Measurements from ENCODE around the gene FTL.

The FTL gene

DNA sequence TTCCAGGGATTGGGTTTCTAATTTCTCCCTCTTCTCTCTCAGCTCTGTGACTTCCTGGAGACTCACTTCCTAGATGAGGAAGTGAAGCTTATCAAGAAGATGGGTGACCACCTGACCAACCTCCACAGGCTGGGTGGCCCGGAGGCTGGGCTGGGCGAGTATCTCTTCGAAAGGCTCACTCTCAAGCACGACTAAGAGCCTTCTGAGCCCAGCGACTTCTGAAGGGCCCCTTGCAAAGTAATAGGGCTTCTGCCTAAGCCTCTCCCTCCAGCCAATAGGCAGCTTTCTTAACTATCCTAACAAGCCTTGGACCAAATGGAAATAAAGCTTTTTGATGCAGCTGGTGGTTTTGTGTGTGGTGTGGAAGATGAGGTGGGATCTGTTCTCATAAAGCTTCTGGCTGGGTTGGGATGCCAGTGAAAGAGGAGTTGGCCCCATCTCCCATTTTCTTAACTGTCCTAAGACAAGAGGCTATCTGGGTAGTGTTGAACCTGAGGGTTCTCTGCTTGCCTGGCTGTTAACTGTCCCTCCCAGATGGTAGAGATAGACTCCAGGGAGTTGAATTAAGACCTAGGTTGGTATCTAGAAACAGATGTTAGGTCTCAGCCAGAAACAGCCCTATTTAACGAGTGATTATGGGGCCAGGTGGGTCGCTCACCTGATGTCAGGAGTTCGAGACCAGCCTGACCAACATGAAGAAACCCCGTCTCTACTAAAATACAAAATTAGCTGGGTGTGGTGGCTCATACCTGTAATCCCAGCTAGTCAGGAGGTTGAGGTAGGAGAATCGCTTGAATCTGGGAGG lies 1.6 kb downstream of the FTL start:
- DNase-seq: no peak

DNA sequence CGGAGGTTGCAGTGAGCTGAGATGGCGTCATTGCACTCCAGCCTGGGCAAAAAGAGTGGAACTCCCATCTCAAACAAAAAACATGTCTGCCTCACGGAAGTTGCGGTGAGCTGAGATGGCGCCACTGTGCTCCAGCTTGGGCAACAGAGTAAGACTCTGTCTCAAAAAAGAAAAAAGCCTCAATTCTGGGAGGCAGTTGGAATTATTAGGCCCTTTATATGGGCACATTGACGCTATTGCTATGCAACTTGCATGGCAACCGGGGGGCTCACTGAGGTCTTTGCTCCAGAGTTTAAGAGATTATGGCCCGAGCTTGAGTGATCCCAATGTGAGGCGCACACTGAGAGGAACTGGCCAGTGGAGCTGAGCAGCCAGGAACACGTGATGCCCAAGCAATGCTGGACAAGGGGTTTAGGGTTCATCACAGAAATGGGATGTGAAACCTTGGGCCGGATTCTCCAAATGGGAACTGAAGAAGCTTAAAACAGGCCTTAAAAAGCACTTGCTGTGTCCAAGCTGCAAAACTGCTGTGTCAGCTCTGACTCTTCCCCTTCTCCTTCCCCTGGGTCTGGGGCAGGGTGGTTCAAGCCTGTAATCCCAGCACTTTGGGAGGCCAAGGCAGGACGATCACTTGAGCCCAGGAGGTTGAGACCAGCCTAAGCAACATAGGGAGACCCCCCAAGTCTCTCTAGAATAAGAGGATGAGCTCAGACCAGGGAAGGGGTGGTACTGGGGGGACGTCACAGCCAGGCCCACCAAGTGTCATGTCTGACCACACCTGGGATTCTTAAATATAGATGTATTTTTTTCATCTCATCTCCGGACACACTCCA lies 2.5 kb downstream of the FTL start:
- no peak for DNase-seq

DNA sequence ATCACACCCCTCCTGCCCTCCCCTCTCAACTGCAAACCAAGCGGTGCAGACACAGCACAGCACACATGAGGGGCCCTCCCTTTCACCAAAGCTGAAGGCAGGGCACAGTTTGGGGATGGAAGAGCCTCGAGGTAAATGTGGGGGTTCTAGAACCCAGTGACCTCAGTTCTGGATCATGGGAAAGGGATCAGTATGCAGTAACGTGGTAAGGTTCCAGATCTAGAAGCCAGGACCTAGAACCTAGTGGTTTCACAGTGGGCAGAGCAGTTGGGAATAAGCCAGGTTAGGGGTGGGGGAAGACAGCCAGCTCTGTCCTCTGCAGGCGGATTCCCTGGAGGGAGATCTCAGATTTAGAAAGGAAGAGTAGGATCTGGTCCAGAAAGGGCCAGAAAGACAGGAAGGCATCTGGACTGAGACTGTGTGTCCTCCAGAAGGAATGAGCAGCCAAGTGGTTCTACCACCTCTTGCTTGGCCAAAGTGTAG lies 3.1 kb downstream of the FTL start:
- no peak for DNase-seq

DNA sequence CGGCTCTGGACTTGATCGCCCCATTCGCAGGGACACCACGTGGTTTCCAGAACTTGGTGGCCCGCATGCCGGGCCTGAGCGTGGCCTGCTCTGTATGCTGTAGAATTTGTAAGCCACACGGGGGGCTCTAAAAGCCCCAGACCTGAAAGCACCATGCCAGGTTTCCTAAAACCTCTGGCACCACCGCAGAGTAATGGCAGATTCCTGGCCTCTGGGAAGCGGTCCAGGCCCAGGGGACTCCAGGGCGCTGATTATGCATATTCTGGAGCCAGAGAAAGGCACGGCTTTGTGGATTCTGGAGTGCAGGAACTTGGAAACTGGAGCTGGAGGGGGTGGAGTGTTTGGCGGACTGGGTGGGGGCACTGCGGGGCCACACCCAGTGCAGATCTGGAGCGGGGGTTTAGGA lies 3.7 kb downstream of the FTL start:
- DNase-seq: no peak

DNA sequence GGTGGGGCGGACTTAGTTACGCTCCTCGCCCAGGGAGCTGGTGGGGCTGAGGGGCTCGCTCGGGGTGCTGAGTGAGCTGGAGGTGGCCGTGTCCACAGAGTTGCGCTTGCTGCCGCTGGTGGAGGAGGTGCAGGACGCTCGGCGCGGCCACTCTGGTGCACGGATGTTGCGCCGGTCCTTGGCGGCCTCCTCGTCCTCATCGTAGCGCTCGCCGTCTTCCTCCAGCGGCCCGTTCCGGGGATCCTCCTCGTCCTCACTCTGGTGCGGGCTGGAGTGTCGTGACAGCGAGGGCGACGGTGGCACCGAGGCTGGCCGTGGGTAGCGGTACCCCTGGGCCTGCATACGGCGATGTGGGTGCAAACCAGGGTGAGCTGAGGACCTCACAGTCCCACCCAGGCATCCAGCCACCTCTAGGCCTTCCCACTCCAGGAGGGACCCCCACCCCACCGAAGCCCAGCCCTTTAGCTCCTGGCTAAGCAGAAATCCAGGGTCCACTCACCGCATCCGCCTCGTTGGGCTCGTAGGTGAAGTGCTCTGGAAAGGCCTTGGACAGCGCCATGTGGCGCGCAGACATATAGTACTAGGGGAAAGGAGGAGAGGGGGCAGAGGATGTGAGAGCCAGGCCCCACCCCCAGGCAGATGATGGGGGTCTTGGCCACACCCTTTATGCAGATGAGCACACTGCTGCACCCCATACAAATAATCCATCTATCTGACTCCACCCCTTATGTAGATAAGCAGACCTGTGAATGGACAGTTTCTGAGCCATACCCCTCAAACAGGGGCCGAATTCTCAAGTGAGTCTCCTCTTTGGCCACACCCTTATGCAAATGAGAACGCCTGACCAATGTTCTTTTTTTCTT lies 4.4 kb downstream of the FTL start:
- DNase-seq: no peak

DNA sequence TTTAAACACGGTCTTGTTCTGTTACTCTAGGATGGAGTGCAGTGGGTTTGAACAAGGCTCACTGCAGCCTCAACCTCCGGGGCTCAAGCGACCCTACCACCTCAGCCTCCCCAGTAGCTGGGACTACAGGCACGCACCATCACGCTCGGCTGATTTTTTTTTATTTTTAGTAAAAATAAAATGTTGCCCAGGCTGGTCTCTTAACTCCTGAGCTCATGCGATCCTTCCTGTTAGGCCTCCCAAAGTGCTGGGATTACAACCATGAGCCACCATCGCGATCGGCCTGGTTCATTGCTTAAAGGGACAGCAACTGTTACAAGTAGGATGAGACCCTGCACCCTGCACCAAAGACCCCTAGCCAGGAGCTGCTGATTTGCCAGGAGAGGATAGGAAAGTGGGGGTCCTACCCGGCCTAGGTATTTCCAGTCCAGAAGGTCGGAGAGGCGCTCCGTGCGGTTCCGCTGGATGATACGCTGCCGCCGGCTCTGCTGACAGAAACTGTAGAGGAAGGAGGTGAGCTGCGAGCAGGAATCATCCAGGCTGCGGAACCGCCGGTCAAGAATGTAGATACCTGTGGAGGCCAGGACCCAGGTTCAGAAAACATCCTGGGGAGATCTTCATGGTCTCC lies 5.1 kb downstream of the FTL start:
- DNase-seq: no peak

DNA sequence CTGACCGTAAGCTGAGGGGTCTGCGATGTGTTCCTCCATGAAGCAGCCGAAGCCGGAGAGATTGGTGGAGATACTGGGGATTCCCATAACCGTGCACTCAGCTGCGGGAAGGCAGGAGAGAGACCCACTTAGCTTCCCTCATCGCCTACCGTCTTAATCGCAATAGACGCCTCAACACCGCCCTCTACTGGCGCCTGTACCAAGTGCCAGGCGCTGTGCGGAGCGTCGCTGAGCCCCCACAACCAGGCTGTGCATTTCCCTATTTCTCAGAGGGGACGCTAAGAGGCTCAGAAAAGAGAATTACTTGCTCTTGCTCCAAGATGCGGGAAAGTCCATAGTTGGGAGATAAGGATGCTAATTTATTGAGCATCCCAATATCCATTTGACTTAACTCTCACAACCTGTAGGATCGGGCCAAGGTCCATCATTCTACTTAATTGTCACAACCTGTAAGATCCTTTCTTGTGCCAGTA lies 5.8 kb downstream of the FTL start:
- peak; percentile 88 for DNase-seq

DNA sequence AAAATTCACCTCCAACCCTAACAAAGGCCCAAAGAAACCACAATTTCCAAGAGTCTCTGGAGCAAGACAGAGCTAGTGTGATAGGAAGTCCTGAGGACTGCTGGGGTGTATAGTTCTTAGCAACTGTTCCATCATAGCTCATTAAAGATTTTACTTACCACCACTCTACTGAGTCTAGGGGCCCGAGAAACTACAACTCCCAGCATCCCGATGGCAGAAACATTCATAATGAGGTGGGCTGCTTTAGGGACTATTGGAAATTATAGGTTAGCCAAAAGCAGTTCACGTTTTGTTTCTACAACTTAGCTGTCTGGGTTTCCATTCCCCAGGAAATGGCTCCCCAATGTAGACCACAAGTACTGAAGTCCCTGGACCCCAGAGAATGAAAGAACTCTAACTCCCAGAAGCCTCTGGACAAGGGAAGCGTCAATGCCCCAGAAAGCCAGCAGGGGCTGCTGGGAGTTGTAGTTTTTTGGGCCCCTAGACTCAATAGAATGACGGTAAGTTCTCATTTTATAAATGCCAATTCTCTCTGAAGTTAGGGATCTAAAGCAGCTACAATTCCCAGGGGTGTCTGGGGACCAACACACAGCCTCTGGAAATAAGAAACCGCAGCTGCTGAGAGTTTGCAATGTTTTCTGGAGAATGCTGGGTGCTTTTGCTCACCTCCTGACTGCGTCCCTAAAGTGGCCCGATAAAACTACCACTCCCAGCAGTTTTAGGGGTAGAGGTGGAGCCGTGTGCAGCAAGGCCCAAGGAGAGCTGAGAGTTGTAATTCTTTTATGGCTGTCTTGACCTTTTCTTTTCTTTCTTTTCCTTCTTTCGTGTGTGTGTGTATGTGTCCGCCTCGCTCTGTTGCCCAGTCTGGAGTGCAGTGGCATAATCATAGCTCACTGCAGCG lies 11.1 kb downstream of the FTL start:
- no peak for DNase-seq

DNA sequence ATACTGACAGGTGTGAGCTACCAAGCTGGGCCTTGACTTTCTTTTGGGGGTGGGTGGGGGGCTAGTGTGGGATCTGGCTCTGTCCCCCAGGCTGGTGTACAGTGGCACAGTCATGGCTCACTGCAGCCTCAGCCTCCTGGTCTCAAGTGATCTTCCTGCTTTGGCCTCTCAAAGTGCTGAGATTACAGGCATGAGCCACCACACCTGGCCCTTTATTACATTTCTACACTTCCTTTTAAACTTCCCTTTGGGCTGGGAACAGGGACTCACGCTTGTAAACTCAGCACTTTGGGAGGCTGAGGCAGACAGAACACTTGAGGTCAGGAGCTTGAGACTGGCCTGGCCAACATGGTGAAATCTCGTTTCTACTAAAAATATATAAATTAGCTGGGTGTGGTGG lies 12.0 kb downstream of the FTL start:
- DNase-seq: no peak

DNA sequence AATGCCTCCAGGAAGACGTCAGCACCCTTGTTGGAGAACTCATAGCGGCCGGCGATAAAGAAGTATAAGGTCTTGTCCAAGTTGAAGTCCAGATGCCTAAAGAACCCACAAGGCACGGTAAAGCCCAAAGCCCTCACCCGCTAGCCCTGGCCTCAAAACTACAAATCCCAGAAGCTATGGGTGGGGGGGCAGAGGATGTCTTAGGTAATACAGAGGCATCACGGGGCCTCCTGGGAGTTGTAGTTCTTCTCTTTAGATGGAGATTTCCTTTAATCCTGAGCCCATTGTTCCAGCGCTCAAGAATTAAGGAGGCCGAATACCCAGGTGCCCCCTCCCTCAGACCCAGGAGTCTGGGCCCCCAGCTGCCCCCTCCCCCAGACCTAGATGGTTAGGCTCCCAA lies 17.2 kb downstream of the FTL start:
- DNase-seq: no peak

DNA sequence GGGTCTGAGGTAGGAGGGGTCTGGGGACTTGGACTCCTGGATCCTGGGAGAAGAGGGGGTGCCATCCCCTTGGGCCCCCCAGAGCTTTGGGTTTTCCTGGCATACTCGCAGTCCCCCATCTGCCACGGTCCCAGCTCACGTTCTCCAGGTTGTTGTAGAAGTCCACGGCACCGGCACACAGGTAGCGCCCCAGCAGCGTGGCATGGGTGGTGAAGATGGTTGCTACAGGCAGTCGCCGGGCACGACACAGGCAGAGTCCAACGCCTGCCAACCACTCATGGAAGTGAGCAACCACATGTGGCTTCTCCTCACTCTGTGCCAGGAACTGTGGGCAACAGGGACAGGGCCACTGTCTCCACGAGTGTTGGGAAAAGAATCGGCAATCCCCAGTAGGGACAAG lies 20.6 kb downstream of the FTL start:
- DNase-seq: no peak

DNA sequence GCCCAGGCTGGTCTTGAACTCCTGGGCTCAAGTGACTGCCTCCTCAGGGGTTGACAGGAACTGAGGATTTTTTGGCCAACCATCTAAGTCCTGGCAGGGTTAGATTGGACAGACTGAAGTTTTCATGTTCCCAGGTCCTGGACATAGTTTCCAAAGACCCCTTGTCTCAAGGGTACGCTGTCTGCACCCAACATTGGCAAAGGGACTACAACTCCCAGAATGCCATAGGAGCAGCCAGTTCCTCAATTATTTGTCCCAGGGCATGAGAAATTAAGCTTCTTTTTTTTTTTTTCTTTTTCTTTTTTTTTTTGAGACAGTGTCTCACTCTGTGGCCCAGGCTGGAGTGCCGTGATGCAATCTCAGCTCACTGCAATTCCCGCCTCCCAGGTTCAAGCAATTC lies 21.1 kb downstream of the FTL start:
- no peak for DNase-seq

DNA sequence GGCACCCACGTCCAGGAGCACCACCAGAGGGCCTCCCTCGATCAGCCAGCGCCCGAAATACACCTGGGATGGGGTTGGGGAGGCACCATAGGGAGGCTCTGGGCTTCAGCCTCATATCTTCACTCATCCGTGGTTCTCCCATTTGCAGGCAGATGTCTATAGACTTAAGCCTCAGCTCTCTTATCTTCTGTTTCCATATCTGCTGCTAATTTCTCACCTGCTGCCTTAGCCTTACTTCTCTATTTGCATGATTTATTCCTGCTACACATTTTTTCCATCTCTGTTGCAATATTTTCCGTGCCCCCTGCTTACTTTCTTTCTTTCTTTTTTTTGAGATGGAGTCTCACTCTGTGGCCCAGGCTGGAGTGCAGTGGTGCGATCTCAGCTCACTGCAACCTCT lies 22.2 kb downstream of the FTL start:
- DNase-seq: no peak

DNA sequence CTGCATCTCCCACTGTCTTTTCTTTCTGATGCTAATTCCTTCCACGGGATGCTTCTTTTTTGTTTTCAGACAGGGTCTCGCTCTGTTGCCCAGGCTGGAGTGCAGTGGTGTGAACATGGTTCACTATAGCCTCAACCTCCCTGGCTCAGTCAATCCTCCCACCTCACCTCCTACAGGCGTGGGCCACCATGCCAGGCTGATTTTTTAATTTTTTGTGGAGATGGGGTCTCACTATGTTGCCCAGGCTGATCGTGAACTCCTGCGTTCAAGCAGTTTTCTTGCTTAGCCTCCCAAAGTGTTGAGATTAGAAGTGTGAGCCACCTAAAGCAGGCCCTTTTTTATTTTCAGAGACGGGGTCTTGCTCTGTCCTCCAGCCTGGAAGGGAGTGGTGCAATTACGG lies 23.2 kb downstream of the FTL start:
- no peak for DNase-seq

DNA sequence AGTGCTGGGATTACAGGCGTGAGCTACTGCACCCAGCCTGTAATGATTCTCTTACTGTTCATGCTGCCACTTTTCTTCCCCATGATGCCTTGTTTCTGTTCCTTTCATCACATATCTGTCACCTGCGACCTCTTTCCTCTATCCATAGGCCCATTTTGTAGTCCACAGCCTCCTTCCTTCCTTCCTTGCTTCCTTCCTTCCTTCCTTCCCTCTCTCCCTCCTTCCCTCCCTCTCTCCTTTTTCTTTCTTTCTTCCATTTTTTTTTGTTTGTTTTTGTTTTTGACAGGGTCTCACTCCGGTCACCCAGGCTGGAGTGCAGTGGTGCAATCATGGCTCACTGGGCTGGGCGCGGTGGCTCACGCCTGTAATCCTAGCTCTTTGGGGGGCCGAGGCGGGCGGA lies 23.8 kb downstream of the FTL start:
- no peak for DNase-seq

DNA sequence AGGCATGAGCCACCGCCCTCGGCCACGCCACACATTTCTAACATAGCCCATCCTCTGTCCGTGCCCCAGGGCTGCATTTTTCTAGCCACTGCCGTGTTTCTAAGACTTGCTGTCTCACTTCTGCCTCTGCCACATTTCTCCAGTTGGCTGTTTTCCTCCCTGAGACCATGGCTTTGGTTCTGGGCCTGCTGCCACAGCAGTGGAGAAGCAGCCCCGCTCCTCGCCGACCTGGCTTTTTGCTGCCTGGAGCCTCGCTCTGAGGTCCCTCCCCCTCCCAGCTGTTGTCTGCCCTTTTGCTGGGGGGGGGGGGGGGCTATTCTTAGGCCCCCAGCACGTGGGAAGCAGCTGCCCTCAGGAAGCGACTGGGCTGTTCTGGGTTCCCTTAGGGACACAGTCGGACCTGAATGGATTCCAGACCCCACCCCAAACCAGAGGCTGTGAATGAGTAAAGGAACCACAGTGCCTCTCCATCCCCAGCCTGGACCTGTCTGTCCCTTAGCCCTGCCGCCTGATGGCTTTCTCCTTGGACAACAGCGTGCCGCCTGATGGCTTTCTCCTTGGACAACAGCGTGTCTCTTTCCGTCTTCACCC lies 24.7 kb downstream of the FTL start:
- DNase-seq: no peak

DNA sequence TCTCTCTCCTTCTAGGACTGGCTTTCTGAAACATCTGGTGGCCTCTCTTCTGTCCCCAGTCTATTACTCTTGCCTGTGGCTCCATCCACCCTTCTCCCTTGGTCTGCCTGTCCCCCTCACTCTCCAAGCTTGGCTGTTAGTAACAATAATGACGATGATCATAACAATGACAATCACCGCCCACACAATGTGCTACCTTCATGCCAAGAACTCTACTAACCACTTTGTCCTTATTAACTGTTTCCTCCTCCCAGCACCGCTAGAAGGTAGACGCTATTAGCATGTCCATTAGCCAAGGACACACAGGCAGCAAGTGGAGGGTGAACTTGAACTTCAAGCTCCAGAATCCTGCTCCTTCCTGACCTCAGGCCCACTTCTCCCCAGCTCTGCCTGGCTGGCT lies 25.3 kb downstream of the FTL start:
- DNase-seq: no peak

DNA sequence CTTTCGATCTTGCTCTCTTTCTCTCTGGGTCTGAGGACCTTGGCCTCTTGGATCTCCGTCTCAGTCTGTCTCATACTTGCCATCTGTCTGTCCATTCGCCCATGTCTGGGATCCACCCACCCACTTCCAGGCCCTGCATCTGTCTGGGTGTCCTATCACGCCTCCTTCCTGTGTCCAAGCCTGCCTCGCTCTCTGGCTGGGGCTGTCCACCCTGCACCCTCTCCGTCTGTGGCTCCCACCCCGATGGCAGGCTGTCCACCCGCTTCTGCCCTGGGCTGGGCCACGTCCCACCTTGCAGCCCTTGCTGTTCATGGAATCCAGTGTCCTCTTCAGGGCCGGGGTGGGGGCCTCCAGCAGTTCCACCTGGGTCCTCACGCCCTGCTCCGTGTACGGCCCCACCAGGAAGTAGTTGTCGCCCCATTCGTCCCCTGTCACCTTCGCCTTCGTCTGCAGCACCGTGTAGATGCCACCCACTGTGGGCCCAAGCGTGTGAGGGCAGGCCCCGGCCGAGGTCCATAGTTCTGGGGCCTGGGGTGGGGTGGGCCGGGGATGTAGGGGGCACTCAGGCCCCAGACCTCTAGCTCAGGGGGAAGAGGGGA lies 26.0 kb downstream of the FTL start:
- DNase-seq: no peak

DNA sequence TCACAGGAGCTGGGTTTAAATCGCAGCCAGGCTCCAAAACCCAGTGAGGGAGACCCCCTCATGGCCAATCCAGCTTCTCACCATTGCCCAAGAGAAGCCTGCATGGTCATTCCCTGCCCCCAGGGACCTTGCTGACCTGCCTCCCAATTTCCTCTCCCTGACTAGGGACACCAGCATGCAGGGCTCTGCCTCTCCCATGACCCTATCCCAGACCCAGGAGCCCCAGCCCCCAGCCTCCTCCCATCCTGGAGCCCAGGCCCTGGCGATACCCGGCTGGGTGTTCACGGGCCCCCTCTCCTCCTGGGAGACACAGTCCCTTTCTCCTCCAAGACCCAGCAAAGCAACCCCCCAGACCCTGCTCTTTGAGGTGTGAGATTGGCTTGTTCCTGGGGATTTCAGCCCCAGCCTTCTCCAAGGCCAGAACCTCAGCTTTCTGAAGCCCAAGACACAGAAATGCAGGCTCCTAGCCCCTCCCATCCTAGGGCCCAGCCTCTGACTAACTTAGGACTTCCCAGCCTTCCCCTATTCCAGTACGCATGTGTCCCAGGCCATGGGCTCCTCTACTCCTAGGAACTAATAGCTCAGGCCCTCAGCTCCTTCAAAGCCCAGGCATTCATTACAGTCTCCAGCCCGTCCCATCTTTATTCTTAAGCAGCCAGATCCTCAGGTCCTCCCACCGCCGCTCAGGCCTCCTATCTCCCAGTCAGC lies 26.9 kb downstream of the FTL start:
- no peak for DNase-seq

DNA sequence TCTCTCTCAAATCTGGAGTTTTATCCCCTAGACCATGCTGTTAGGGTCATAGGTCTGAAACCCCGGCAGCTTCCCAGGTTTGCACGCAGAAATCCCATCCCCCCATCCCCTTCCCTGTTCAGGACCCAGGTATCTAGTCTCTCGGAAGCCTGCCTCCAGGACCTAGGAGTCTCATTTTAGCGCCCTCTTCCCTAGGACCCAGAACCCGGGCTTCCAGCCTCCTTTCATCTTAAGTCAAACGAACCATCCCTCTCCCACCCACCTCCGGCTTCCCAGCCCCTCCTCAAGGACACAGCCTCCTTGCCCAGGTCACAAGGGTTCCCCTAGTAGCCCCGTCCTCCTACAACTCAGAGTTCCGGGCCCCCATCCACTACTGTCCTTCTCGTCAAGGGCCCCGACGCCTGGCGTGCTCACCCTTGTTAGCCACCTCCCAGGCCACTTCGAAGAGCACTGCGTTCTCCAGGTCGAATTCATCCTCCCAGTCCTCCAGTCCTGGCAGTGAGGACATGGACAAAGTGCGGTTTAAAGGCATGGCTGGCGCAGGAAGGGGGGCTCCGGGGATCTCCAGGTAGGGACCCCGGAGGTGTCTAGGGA lies 27.6 kb downstream of the FTL start:
- no peak for DNase-seq

Measured in activated CD8-positive, alpha-beta memory T cell treated with anti-CD3 and anti-CD28 coated beads, Interleukin-2, amount 50 U/mL, for 4 hours (primary cell).